ENCODE data around the gene CBX5.
A peak's percentile ranks its signal among the peaks of the same experiment; 100 is the strongest.
"Not testable (repeated sequence)": the region's sequence is repeated elsewhere in the genome, so short reads cannot be mapped to it uniquely, and the experiment has no call there.

The CBX5 gene

GRCh38 chr12:54195080-54195736, 84.7 kb downstream of the CBX5 start:
- H3K4me3 ChIP-seq (ENCODE audit: low read depth, low read length), result no peak overlapping the region
- no peaks in the 10 kb centered on the region for H3K27me3 ChIP-seq (ENCODE audit: control insufficient read depth, insufficient read depth, low read length)
- no peak for TF ChIP-seq CTCF (IDR thresholded peaks at IDR 0.05)

GRCh38 chr12:54194611-54195010, 85.3 kb downstream of the CBX5 start:
- H3K79me2 ChIP-seq; H3K9ac ChIP-seq; H3K9me3 ChIP-seq (ENCODE audit: control insufficient read depth, low read length); H3K27me3 ChIP-seq (ENCODE audit: control insufficient read depth, insufficient read depth, low read length); H3K4me1 ChIP-seq; H3K27ac ChIP-seq; H2AFZ ChIP-seq; H3K4me3 ChIP-seq (ENCODE audit: low read depth, low read length); H3K4me2 ChIP-seq (ENCODE audit: low read length); H3K36me3 ChIP-seq (ENCODE audit: control insufficient read depth, insufficient read depth, low read length): not testable (repeated sequence)

More at GRCh38 chr12:54195080-54195736, 84.7 kb downstream of the CBX5 start:
- H3K4me1 ChIP-seq, result no peaks in the 10 kb centered on the region
- no peak overlapping the region for H2AFZ ChIP-seq
- H3K9ac ChIP-seq, result no peak overlapping the region
- no peaks in the 10 kb centered on the region for H3K9me3 ChIP-seq (ENCODE audit: control insufficient read depth, low read length)
- no peaks in the 10 kb centered on the region for H3K79me2 ChIP-seq
- no peaks in the 10 kb centered on the region for H3K36me3 ChIP-seq (ENCODE audit: control insufficient read depth, insufficient read depth, low read length)
- H3K27ac ChIP-seq, result no peak overlapping the region
- no peak overlapping the region for H3K4me2 ChIP-seq (ENCODE audit: low read length)

GRCh38 chr12:54193434-54193833, 86.5 kb downstream of the CBX5 start:
- Histone ChIP-seq H3K36me3 (ENCODE audit: control insufficient read depth, insufficient read depth, low read length) (no peaks in the 10 kb centered on the region), H3K4me3 (ENCODE audit: low read depth, low read length) (no peak overlapping the region), H3K27me3 (ENCODE audit: control insufficient read depth, insufficient read depth, low read length) (no peaks in the 10 kb centered on the region), H3K27ac (no peak overlapping the region), H3K9me3 (ENCODE audit: control insufficient read depth, low read length) (no peaks in the 10 kb centered on the region), H3K4me1 (peaks cover 4% of the 10 kb centered on the region), H3K9ac (no peak overlapping the region), H2AFZ (no peak overlapping the region), H3K79me2 (no peaks in the 10 kb centered on the region), H3K4me2 (ENCODE audit: low read length) (no peak overlapping the region)
- no peak for TF ChIP-seq CTCF (IDR thresholded peaks at IDR 0.05)

GRCh38 chr12:54191550-54192022, 88.3 kb downstream of the CBX5 start:
- H3K36me3 ChIP-seq (ENCODE audit: control insufficient read depth, insufficient read depth, low read length), result no peaks in the 10 kb centered on the region
- no peaks in the 10 kb centered on the region for H3K27me3 ChIP-seq (ENCODE audit: control insufficient read depth, insufficient read depth, low read length)
- TF ChIP-seq CTCF (IDR thresholded peaks at IDR 0.05), result peak; percentile 73
- H3K4me3 ChIP-seq (ENCODE audit: low read depth, low read length), result no peak overlapping the region
- H3K27ac ChIP-seq, result no peak overlapping the region
- peaks cover 4% of the 10 kb centered on the region for H3K4me1 ChIP-seq
- no peaks in the 10 kb centered on the region for H3K9me3 ChIP-seq (ENCODE audit: control insufficient read depth, low read length)
- H2AFZ ChIP-seq, result no peak overlapping the region
- no peak overlapping the region for H3K9ac ChIP-seq
- no peaks in the 10 kb centered on the region for H3K79me2 ChIP-seq
- H3K4me2 ChIP-seq (ENCODE audit: low read length), result no peak overlapping the region

- no peak for TF ChIP-seq CTCF (IDR thresholded peaks at IDR 0.05)
- Histone ChIP-seq H3K36me3 (ENCODE audit: control insufficient read depth, insufficient read depth, low read length) (no peaks in the 10 kb centered on the region), H3K4me1 (peaks cover 4% of the 10 kb centered on the region), H3K4me3 (ENCODE audit: low read depth, low read length) (no peak overlapping the region), H3K9me3 (ENCODE audit: control insufficient read depth, low read length) (no peaks in the 10 kb centered on the region), H3K27ac (no peak overlapping the region), H3K9ac (no peak overlapping the region), H3K79me2 (no peaks in the 10 kb centered on the region), H3K4me2 (ENCODE audit: low read length) (no peak overlapping the region), H2AFZ (no peak overlapping the region), H3K27me3 (ENCODE audit: control insufficient read depth, insufficient read depth, low read length) (no peaks in the 10 kb centered on the region)
Observed at GRCh38 chr12:54191126-54191525, 88.8 kb downstream of the CBX5 start.
